ENCODE data around the gene AKAP6. TPM values are rescaled to one million over a fixed set of nuclear protein-coding genes. Genes with fewer than 3 reads are reported as not detected.

AKAP6 gene
- total RNA-seq, 1 experiment from 2014 or later, result 1.9 TPM

- TF ChIP-seq, protein P1, sequence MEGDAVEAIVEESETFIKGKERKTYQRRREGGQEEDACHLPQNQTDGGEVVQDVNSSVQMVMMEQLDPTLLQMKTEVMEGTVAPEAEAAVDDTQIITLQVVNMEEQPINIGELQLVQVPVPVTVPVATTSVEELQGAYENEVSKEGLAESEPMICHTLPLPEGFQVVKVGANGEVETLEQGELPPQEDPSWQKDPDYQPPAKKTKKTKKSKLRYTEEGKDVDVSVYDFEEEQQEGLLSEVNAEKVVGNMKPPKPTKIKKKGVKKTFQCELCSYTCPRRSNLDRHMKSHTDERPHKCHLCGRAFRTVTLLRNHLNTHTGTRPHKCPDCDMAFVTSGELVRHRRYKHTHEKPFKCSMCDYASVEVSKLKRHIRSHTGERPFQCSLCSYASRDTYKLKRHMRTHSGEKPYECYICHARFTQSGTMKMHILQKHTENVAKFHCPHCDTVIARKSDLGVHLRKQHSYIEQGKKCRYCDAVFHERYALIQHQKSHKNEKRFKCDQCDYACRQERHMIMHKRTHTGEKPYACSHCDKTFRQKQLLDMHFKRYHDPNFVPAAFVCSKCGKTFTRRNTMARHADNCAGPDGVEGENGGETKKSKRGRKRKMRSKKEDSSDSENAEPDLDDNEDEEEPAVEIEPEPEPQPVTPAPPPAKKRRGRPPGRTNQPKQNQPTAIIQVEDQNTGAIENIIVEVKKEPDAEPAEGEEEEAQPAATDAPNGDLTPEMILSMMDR (IDR thresholded peaks at IDR 0.05 in 2 of 3, conservative IDR thresholded peaks at IDR 0.05 in 1 of 3; ENCODE audit: borderline replicate concordance in 1 of 3, insufficient read depth in 1 of 3, low read depth in 2 of 3, low read length in 2 of 3), result no peak
These were observed 348.2 kb downstream of the AKAP6 start (continued) for GRCh38 chr14:32677129-32677780.

GRCh38 chr14:32678088-32678487 is 349.0 kb downstream of the AKAP6 start:
- Histone ChIP-seq H3K9me3 (ENCODE audit: control insufficient read depth in 1 of 2, insufficient read depth in 1 of 2, low read depth in 1 of 2, low read length in 2 of 2) (no peaks in the 10 kb centered on the region), H3K9ac (ENCODE audit: low read length) (no peak overlapping the region), H3K27me3 (ENCODE audit: insufficient read depth, low read length) (peaks cover 19% of the 10 kb centered on the region), H2AFZ (ENCODE audit: low read depth, low read length, poor library complexity, severe bottlenecking) (no peak overlapping the region), H3K36me3 (ENCODE audit: control insufficient read depth in 1 of 2, insufficient read depth in 2 of 2, low read length in 2 of 2) (no peaks in the 10 kb centered on the region), H3K27ac (ENCODE audit: low read depth, low read length) (no peak overlapping the region), H3K79me2 (ENCODE audit: insufficient read depth, low read length) (no peaks in the 10 kb centered on the region), H3K4me1 (ENCODE audit: control insufficient read depth in 1 of 2, insufficient read depth in 2 of 2, low read length in 2 of 2) (no peaks in the 10 kb centered on the region), H3K4me3 (replicated peaks in 1 of 2; ENCODE audit: low read depth in 1 of 2, low read length in 2 of 2) (no peak overlapping the region), H3K4me2 (ENCODE audit: low read length) (no peak overlapping the region), H4K20me1 (ENCODE audit: insufficient read depth) (no peaks in the 10 kb centered on the region), H3K9me2 (ENCODE audit: insufficient read depth) (no peaks in the 10 kb centered on the region)
- CTCF ChIA-PET, result no interaction called here
- intact Hi-C loops (cut with micrococcal nuclease), result no loop called here
- BruUV-seq (replicated peaks), result no TSS peak
- ATAC-seq (no peak), DNase-seq (ENCODE audit: low read depth, low spot score) (no peak)
- no peak for TF ChIP-seq YY1 (IDR thresholded peaks at IDR 0.05; ENCODE audit: extremely low read depth, insufficient replicate concordance, low read depth, low read length)
- TF ChIP-seq JUND (IDR thresholded peaks at IDR 0.05), result no peak
- no peak for TF ChIP-seq POLR2AphosphoS5 (IDR thresholded peaks at IDR 0.05; ENCODE audit: low read depth, low read length)
- no peak for TF ChIP-seq ZBTB33 (IDR thresholded peaks at IDR 0.05; ENCODE audit: extremely low read depth, insufficient replicate concordance, low read length)
- no peak for TF ChIP-seq POLR2A (IDR thresholded peaks at IDR 0.05; ENCODE audit: borderline replicate concordance, extremely low read depth, insufficient read depth, insufficient read length)
- TF ChIP-seq, protein P1 (IDR thresholded peaks at IDR 0.05 in 2 of 3, conservative IDR thresholded peaks at IDR 0.05 in 1 of 3; ENCODE audit: borderline replicate concordance in 1 of 3, insufficient read depth in 1 of 3, low read depth in 2 of 3, low read length in 2 of 3), result no peak
- RAD21 ChIA-PET (ENCODE audit: low non-redundant PET in 1 of 2, low total read pairs in 2 of 2, uncharacterized antibody in 2 of 2, unreplicated experiment in 2 of 2), result no interaction called here
- POLR2A ChIA-PET, result no interaction called here
